Activated naive CD4-positive, alpha-beta T cell treated with anti-CD3 and anti-CD28 coated beads, Interleukin-2, amount 10 ng/mL, durations not matched to agents 7 days and 5 days (primary cell): ENCODE measurements around the gene EVA1C.

Experiments
- CTCF ChIA-PET: fragments of 350-600 bp; sonication (Branson Sonifier 250); formaldehyde crosslinking; loops from one replicate; lab custom pipeline; 2021; ENCODE audit warnings: antibody characterized with exemption; lab: Charles Lee
- DNase-seq: peaks from one replicate; pipeline ENCODE4 v3.0.0-alpha.2; 2020
- H3K27ac Mint-ChIP-seq: one replicate; pipeline ENCODE4 v1.8.0; 2021; ENCODE audit warnings: mild to moderate bottlenecking, moderate library complexity, mixed read lengths
- H3K27me3 Mint-ChIP-seq: one replicate; pipeline ENCODE4 v1.8.0; 2021; ENCODE audit warnings: mild to moderate bottlenecking, mixed read lengths
- H3K36me3 Mint-ChIP-seq: one replicate; pipeline ENCODE4 v1.8.0; 2021; ENCODE audit warnings: mixed read lengths
- H3K4me1 Mint-ChIP-seq: one replicate; pipeline ENCODE4 v1.8.0; 2021; ENCODE audit warnings: mixed read lengths
- H3K4me3 Mint-ChIP-seq: one replicate; pipeline ENCODE4 v1.8.0; 2021; ENCODE audit warnings: mild to moderate bottlenecking, moderate library complexity, mixed read lengths
- H3K9me3 Mint-ChIP-seq: one replicate; pipeline ENCODE4 v1.8.0; 2021; ENCODE audit warnings: mixed read lengths

EVA1C gene

GRCh38 chr21:32472890-32473765, 60.6 kb downstream of the EVA1C start:
- CTCF ChIA-PET = no interaction called here
- no peak for DNase-seq
- no peaks in the 10 kb centered on the region for H3K36me3 Mint-ChIP-seq
- H3K9me3 Mint-ChIP-seq = no peaks in the 10 kb centered on the region
- H3K4me3 Mint-ChIP-seq = no peak overlapping the region
- no peak overlapping the region for H3K27ac Mint-ChIP-seq
- no peaks in the 10 kb centered on the region for H3K4me1 Mint-ChIP-seq
- no peaks in the 10 kb centered on the region for H3K27me3 Mint-ChIP-seq

- Mint-ChIP-seq H3K4me1 (peaks cover 2% of the 10 kb centered on the region), H3K27ac (no peak overlapping the region), H3K9me3 (no peaks in the 10 kb centered on the region), H3K27me3 (no peaks in the 10 kb centered on the region), H3K4me3 (no peak overlapping the region), H3K36me3 (no peaks in the 10 kb centered on the region)
- no peak for DNase-seq
- CTCF ChIA-PET = no interaction called here
Measured at GRCh38 chr21:32474179-32475059, 61.9 kb downstream of the EVA1C start.

GRCh38 chr21:32475162-32475812, 62.8 kb downstream of the EVA1C start:
- Mint-ChIP-seq H3K4me3 (no peak overlapping the region), H3K36me3 (no peaks in the 10 kb centered on the region), H3K9me3 (no peaks in the 10 kb centered on the region), H3K27me3 (no peaks in the 10 kb centered on the region), H3K4me1 (peaks cover 2% of the 10 kb centered on the region), H3K27ac (no peak overlapping the region)
- CTCF ChIA-PET = no interaction called here
- DNase-seq = no peak

- Mint-ChIP-seq H3K36me3 (no peaks in the 10 kb centered on the region), H3K4me1 (peaks cover 2% of the 10 kb centered on the region), H3K4me3 (no peak overlapping the region), H3K27ac (no peak overlapping the region), H3K27me3 (no peaks in the 10 kb centered on the region), H3K9me3 (no peaks in the 10 kb centered on the region)
- CTCF ChIA-PET = no interaction called here
- DNase-seq = no peak
Measured at GRCh38 chr21:32476661-32477423, 64.3 kb downstream of the EVA1C start.

- CTCF ChIA-PET = no interaction called here
- Mint-ChIP-seq H3K4me3 (no peak overlapping the region), H3K4me1 (peaks cover 2% of the 10 kb centered on the region), H3K36me3 (no peaks in the 10 kb centered on the region), H3K27ac (no peak overlapping the region), H3K27me3 (no peaks in the 10 kb centered on the region), H3K9me3 (no peaks in the 10 kb centered on the region)
- no peak for DNase-seq
Measured at GRCh38 chr21:32477424-32477745, 64.9 kb downstream of the EVA1C start.

GRCh38 chr21:32481875-32482408, 69.4 kb downstream of the EVA1C start:
- Mint-ChIP-seq H3K27me3 (no peaks in the 10 kb centered on the region), H3K4me1 (peaks cover 2% of the 10 kb centered on the region), H3K4me3 (no peak overlapping the region), H3K36me3 (no peaks in the 10 kb centered on the region), H3K9me3 (no peaks in the 10 kb centered on the region), H3K27ac (no peak overlapping the region)
- CTCF ChIA-PET = no interaction called here
- DNase-seq = no peak

- Mint-ChIP-seq H3K4me3 (no peak overlapping the region), H3K36me3 (no peaks in the 10 kb centered on the region), H3K9me3 (no peaks in the 10 kb centered on the region), H3K27me3 (no peaks in the 10 kb centered on the region), H3K4me1 (peaks cover 2% of the 10 kb centered on the region), H3K27ac (no peak overlapping the region)
- DNase-seq = no peak
- CTCF ChIA-PET = no interaction called here
Measured at GRCh38 chr21:32482565-32483292, 70.2 kb downstream of the EVA1C start.

- Mint-ChIP-seq H3K27me3 (no peaks in the 10 kb centered on the region), H3K9me3 (no peaks in the 10 kb centered on the region), H3K4me1 (peaks cover 2% of the 10 kb centered on the region), H3K27ac (no peak overlapping the region), H3K4me3 (no peak overlapping the region), H3K36me3 (no peaks in the 10 kb centered on the region)
- CTCF ChIA-PET = no interaction called here
- DNase-seq = no peak
Measured at GRCh38 chr21:32483293-32483595, 70.7 kb downstream of the EVA1C start.

GRCh38 chr21:32484706-32485380, 72.3 kb downstream of the EVA1C start:
- CTCF ChIA-PET = no interaction called here
- no peak for DNase-seq
- H3K4me1 Mint-ChIP-seq = no peaks in the 10 kb centered on the region
- H3K27ac Mint-ChIP-seq = peak overlapping the region; percentile 43
- no peaks in the 10 kb centered on the region for H3K36me3 Mint-ChIP-seq
- no peaks in the 10 kb centered on the region for H3K9me3 Mint-ChIP-seq
- no peaks in the 10 kb centered on the region for H3K27me3 Mint-ChIP-seq
- H3K4me3 Mint-ChIP-seq = no peak overlapping the region

GRCh38 chr21:32492376-32492775, 79.9 kb downstream of the EVA1C start:
- CTCF ChIA-PET = no interaction called here

GRCh38 chr21:32494934-32495709, 82.6 kb downstream of the EVA1C start:
- H3K9me3 Mint-ChIP-seq = no peaks in the 10 kb centered on the region

More at GRCh38 chr21:32492376-32492775, 79.9 kb downstream of the EVA1C start:
- Mint-ChIP-seq H3K9me3 (no peaks in the 10 kb centered on the region), H3K36me3 (no peaks in the 10 kb centered on the region), H3K4me3 (no peak overlapping the region), H3K27ac (no peak overlapping the region), H3K4me1 (no peaks in the 10 kb centered on the region), H3K27me3 (no peaks in the 10 kb centered on the region)
- no peak for DNase-seq

GRCh38 chr21:32496568-32496967, 84.1 kb downstream of the EVA1C start:
- no peak overlapping the region for H3K4me3 Mint-ChIP-seq
- H3K27ac Mint-ChIP-seq = no peak overlapping the region
- no peaks in the 10 kb centered on the region for H3K36me3 Mint-ChIP-seq
- peaks cover under 1% of the 10 kb centered on the region for H3K27me3 Mint-ChIP-seq
- H3K4me1 Mint-ChIP-seq = no peaks in the 10 kb centered on the region
- no peak for DNase-seq
- CTCF ChIA-PET = no interaction called here
- no peaks in the 10 kb centered on the region for H3K9me3 Mint-ChIP-seq

More at GRCh38 chr21:32494934-32495709, 82.6 kb downstream of the EVA1C start:
- DNase-seq = no peak
- H3K27me3 Mint-ChIP-seq = no peaks in the 10 kb centered on the region
- H3K27ac Mint-ChIP-seq = no peak overlapping the region
- no peaks in the 10 kb centered on the region for H3K4me1 Mint-ChIP-seq
- no peak overlapping the region for H3K4me3 Mint-ChIP-seq
- no peaks in the 10 kb centered on the region for H3K36me3 Mint-ChIP-seq
- CTCF ChIA-PET = no interaction called here
